Spleen (tissue), 7 donors: Measurements from ENCODE around the gene RGS19.

Experiments
- POLR2AphosphoS5 ChIP-seq, 3 donors: sonication (generic); formaldehyde crosslinking; IDR thresholded peaks; one replicate each; pipeline ENCODE4 v1.5.1; 2017; ENCODE audit warnings: antibody characterized with exemption in 3 of 3
- TF ChIP-seq, protein P1 (sequence below), 11 experiments: fragments of 200-600 bp in 7 of 11; fragments of 450-650 bp in 4 of 11; sonication (generic) in 4 of 11; IDR thresholded peaks in 8 of 11; conservative IDR thresholded peaks in 3 of 11; 1 replicate in 7 of 11; 2 replicates in 4 of 11; pipeline versions ENCODE4 v1.4.0 to v1.8.0; 2016 to 2021; ENCODE audit warnings: antibody characterized with exemption in 11 of 11, inconsistent platforms in 4 of 11, mild to moderate bottlenecking in 1 of 11
- donor health status: DM: no; HTN: no; CAD: no; lungs with moderate emphysema.
- donor health status: DM: no; HTN: no; CAD: no.
- donor health status: DM: no; HTN: no; CAD: no.

DNA sequence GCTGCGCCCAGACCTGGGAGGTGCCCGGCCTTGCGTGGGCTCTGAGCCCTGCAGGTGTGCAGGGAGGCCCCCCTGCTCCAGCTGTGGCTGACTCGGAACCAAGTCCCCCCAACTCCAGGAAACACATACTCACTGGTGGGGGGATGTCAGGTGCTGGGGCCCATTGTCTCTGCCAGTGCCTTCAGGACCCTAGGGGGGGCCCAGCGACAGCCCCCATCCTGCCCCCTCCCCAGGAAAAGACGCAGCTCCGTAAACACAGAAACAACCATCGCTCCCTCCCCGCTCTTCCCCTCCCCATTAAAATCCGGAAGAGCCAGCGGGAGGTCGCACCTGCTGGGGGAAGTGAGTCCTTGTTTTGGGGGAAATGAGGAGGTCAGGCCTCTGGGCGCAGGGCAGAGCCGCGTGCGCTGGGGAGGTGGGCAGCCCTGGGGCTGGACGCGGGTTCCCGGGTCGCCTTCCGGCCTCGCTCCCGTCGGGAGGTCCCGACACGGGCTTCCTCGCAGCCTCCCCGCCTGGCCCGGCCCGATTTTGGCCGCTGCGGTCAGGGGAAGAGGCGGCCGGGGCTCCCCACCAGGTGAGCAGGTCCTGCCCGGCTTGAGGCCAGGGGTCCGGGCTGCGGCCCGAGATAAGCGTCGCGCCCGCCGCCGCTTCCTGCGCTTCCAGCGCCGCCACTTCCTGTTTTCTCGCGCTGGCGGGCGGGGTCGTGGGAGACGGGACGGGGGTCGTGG lies 37.1 kb downstream of the RGS19 start:
- TF ChIP-seq, protein P1, sequence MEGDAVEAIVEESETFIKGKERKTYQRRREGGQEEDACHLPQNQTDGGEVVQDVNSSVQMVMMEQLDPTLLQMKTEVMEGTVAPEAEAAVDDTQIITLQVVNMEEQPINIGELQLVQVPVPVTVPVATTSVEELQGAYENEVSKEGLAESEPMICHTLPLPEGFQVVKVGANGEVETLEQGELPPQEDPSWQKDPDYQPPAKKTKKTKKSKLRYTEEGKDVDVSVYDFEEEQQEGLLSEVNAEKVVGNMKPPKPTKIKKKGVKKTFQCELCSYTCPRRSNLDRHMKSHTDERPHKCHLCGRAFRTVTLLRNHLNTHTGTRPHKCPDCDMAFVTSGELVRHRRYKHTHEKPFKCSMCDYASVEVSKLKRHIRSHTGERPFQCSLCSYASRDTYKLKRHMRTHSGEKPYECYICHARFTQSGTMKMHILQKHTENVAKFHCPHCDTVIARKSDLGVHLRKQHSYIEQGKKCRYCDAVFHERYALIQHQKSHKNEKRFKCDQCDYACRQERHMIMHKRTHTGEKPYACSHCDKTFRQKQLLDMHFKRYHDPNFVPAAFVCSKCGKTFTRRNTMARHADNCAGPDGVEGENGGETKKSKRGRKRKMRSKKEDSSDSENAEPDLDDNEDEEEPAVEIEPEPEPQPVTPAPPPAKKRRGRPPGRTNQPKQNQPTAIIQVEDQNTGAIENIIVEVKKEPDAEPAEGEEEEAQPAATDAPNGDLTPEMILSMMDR (IDR thresholded peaks at IDR 0.05 in 8 of 11, conservative IDR thresholded peaks at IDR 0.05 in 3 of 11), result no peak
- TF ChIP-seq POLR2AphosphoS5 (IDR thresholded peaks at IDR 0.05), result peak; percentile 24 to 79 (median 52)
